GM18499 (cell line): ENCODE measurements around the gene RASGEF1C.

Experiments used
- ATAC-seq: cut with Tn5 transposase; IDR thresholded peaks from one replicate; pipeline ENCODE4 v1.9.1; 2021; ENCODE audit warnings: moderate number of reproducible peaks; ENCODE audit not compliant: insufficient read depth, unreplicated experiment

The RASGEF1C gene

GRCh38 chr5:180191716-180192115, 17.3 kb downstream of the RASGEF1C start:
- no peak for ATAC-seq

- no peak for ATAC-seq
Measured at GRCh38 chr5:180187767-180188166, 21.2 kb downstream of the RASGEF1C start.

GRCh38 chr5:180180846-180181245, 28.2 kb downstream of the RASGEF1C start:
- no peak for ATAC-seq

GRCh38 chr5:180180421-180180820, 28.6 kb downstream of the RASGEF1C start:
- no peak for ATAC-seq

- no peak for ATAC-seq
Measured at GRCh38 chr5:180179442-180180420, 29.3 kb downstream of the RASGEF1C start.

GRCh38 chr5:180178531-180179441, 30.2 kb downstream of the RASGEF1C start:
- no peak for ATAC-seq

GRCh38 chr5:180176191-180176590, 32.8 kb downstream of the RASGEF1C start:
- no peak for ATAC-seq

GRCh38 chr5:180175015-180175431, 34.0 kb downstream of the RASGEF1C start:
- no peak for ATAC-seq

- no peak for ATAC-seq
Measured at GRCh38 chr5:180174587-180174972, 34.4 kb downstream of the RASGEF1C start.

GRCh38 chr5:180173875-180174586, 35.0 kb downstream of the RASGEF1C start:
- ATAC-seq, result no peak

- ATAC-seq, result no peak
Measured at GRCh38 chr5:180173198-180173544, 35.8 kb downstream of the RASGEF1C start.

- ATAC-seq, result no peak
Measured at GRCh38 chr5:180172447-180173197, 36.4 kb downstream of the RASGEF1C start.

- no peak for ATAC-seq
Measured at GRCh38 chr5:180171568-180172094, 37.4 kb downstream of the RASGEF1C start.

GRCh38 chr5:180170810-180171567, 38.0 kb downstream of the RASGEF1C start:
- no peak for ATAC-seq

GRCh38 chr5:180170106-180170809, 38.8 kb downstream of the RASGEF1C start:
- no peak for ATAC-seq

- ATAC-seq, result no peak
Measured at GRCh38 chr5:180169248-180170105, 39.5 kb downstream of the RASGEF1C start.

- ATAC-seq, result no peak
Measured at GRCh38 chr5:180168758-180169157, 40.3 kb downstream of the RASGEF1C start.
